Pons (tissue), 1 donor: ENCODE measurements around the gene PRDM12.

Experiments
- DNase-seq: peaks from one replicate; pipeline ENCODE4 v3.0.0-alpha.2; 2016; ENCODE audit warnings: low spot score

The PRDM12 gene

DNA sequence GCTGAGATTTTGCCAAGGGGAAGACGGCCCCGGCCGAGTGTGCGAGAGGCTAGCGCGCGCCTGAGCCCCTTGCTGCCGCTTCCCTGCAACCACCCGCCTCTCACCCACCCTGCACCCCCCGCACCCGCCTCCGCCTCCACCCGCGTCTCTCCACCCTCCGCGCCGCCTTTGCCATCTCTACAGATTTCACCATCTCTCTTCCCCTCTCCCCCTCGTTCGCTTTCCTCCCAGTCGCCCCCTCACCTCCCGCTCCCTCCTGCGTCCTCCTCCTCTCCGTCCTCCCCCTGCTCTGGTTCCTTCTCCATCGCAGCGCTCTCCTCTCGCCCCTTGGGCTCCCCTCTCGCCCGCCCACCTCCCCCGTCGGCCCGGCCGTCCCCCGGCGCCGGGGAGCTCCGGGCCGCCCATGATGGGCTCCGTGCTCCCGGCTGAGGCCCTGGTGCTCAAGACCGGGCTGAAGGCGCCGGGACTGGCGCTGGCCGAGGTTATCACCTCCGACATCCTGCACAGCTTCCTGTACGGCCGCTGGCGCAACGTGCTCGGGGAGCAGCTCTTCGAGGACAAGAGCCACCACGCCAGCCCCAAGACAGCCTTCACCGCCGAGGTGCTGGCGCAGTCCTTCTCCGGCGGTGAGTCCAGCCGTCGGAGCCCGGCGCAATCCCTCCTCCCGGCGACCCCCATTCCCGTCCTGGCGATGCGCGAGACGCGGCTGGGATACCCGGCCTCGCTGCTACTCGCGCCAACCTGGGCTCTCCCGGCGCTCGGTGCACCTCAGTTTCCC is at the start of gene PRDM12:
TSS of gene PRDM12 (plus strand) at position 344 of the 778 bp plus-strand sequence. CDS start at position 404, 60 bp downstream.
- no peak for DNase-seq

DNA sequence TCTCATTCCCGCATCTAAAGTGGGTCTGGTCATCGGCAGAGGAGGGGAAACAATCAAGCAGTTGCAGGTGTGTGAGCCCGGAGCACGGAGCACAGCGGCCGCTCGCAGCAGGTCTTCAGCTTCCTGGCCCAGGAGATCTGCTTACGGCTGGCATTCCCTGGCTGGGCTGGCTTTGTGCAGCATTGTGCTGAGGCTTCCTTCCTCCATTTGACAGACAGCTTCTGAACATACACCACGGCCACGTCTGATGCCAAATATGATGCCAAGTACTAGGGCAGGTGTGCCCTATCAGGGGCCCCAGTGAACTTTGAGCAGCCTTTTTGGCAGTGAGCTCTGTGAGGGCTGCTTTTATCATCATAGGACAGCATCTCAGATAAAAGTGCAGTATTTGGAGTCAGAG is 47.9 kb upstream of the PRDM12 start:
- no peak for DNase-seq

DNA sequence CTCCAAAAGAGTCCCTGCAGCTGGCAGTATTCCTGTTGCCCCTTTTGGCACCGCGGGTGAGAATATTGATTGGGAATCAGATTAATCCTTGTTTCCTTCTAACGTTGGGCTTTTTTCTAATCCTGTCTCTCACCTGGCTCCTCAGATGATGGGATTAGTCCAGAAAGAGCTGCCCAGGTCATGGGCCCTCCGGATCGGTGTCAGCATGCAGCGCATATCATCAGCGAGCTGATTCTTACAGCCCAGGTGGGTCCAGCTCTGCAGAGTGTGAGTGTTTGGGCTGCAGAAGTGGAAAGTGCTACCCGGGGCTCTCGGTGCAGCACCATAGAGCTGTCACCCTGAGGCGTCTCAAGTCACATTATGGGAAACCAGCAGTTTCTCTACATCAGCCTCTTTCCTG is 40.9 kb upstream of the PRDM12 start:
- no peak for DNase-seq

DNA sequence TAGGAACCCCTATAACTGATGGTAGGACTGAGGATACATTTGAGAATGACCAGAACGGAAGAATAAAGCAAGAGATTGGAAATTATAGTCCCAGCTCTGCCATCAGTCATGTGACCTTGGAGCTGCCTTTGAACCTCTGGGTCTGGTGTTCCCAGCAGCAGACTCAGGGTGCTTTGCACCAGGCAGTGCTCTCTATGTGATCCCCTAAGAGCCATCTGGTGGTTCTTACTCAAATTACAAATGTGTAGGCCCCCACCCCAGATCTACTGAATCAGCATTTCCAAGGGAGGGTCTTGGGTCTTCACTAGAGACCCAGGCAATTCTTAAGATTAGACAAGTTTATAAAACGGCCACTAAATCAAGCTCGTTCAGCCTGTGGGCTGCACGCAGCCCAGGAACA is 40.2 kb upstream of the PRDM12 start:
- DNase-seq: no peak

DNA sequence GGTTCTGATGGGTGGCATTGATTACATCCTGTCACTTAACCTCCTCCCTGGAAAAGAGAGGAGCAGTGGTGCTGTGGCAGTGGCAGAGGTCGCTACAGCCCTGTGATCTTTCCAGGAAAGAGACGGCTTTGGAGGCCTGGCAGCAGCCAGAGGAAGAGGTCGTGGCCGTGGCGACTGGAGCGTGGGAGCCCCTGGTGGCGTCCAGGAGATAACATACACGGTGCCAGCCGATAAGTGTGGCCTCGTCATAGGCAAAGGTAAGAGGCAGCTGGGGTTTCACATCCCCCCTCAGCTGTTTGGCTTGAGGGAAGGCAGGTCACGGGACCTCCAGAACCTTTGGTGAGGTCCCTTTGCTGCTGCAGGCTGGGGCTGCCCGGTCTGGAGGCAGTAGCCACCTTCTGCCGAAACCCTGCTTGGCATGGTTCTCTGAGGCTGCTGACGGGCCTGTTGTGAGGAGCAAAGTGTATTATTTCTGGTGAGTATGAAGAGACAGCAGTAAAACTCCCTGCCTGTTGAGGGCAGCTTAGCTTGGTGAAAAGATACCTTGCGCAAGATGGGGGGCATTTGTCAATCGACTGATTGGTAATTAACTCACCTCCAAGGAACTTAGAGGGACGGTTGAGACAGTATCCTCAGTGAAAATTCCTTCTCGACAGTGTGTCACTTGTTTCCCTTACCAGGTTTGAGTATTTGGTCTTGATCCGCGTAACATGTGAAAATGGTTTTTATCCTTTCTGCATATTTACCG is 38.0 kb upstream of the PRDM12 start:
- no peak for DNase-seq

DNA sequence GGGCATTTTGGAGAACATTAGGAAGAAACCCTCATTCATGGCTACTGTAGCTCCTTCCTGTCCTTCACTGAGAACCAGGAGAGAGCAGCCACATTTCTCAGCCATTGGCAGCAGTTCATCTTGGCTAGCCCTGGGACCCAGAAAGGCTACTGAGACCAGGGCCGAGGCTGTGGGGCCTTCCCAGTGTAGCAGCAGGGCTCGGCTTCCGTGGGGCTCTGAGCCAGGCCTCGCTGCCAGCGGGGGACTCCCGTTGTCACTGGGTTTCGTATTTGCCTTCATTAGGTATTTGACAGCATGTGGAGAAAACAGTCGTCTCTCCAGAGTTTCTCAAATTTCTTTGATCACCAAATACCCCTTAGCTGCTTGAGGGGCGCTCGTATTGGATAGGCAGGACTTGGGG is 37.3 kb upstream of the PRDM12 start:
- no peak for DNase-seq

DNA sequence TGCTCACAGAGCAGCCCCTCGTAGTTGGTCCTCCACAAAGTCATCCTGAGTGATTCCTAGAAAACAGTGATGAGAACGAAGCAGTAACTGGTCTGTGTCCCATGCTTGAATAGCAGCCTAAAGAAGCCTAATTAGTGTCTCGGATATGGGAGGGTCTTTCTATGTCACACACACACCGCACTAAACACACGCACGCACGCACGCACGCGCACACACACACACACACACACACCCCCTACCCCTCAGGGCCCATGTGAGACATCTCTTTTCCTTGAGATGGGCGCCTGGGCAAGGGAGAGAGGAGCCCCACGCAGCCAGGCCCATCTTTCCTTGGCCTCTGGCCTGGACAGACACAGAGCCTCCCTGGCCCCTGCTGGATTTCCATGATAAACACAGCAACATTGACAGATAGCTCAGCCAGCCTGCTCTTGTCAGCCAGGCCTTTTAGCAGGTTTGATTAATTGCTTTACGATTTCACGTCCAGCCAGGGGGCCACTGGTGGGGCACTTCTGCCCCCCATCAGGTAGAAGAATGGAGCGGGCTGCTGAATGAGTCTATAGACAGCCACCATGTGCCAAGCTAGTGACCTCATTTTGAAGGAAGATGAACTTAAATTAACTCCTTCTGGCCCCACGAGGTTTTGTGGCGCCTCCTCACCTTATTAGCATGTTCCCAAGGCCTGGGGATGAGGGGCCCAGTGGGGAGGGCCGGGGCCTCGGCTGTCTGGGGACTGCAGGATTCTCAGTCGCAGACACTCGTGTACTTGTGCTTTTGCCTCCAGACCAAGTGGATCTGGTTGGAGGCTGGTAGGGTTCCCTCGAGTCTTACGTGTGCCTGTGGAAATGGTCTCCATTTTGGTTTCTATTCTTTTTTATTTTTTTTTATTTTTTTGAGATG is 36.2 kb upstream of the PRDM12 start:
- DNase-seq: no peak

DNA sequence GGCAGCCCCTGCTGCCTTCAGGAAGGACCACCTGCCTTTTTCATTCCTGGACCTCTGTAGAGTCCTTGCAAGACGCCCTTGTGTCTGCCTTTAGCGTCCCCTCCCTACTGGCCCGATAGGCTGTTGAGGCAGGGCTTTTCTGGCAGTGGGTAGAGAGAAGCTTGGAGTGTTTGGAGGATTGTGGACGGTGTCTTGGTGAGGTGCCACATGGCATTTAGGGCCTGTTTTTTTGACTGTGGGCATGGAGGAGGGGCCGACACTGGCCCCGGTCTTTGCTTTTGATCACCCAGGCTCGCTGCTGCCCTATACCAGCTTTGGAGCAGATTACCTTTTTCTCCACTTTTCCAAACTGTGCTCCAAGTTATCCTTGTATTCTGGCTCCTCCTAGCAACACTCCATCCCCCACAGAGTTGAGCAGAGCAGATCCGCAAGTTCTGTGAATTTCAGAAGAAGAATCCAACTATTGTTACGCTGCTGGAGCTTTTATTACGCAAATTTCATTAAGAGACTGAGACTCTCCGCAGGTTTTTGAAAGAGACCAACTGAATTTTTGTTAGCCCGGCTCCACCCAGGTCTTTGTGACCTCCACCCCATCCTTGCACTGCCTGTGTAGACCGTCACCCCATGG is 34.8 kb upstream of the PRDM12 start:
- DNase-seq: peak; percentile 33

DNA sequence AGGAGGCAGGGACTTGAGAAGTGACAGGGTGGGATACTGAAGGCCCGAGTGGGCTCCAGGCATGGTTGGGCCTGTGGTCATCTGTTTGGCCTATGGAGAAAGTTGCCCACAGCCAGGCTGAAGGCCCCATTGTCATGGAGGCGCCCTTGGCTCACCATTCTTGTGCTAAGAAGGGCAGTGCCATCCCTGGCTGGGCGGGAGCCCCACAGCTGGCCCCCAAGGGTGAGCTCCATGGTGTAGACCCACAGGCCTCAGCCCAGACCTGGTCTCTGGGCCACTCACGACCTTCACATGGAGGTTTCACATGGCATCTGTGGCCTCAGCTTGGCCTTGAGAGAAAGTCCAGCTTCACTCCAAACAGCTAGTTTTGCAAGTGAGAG is 34.3 kb upstream of the PRDM12 start:
- no peak for DNase-seq

DNA sequence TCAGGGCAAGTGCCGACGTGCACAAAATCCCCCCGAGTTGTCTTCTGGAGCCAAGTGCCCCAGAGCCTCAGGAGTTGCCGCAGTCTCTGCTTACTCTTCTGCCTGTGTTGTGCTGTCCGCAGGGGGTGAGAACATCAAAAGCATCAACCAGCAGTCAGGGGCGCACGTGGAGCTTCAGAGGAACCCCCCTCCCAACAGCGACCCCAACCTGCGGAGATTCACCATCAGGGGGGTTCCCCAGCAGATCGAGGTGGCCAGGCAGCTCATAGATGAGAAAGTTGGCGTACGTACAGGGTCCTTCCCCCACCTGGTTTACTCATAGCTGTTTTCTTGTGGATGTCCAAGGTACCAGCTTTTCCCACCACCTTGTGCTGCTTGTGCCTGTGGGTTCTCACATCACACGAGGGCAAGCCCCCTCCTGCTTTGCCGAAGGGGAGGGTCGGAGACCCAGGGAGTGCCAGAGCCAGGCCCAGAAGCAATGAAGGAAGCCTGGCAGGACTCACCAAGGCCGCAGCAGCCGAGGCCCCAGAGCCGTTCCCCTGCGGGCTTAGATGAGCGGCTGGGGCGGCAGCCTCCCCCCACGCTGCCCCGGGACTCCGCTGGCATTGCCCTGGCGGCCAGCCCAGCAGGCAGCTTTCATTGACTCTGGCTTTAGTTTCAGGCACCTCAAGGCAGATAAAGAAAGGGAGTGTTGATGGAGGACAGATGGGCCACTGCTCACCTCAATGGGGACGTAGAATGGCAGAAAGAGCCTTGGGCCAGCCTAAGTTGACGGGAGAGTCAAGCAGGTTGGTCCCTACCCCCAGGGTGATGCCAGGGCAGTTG is 33.7 kb upstream of the PRDM12 start:
- DNase-seq: no peak

DNA sequence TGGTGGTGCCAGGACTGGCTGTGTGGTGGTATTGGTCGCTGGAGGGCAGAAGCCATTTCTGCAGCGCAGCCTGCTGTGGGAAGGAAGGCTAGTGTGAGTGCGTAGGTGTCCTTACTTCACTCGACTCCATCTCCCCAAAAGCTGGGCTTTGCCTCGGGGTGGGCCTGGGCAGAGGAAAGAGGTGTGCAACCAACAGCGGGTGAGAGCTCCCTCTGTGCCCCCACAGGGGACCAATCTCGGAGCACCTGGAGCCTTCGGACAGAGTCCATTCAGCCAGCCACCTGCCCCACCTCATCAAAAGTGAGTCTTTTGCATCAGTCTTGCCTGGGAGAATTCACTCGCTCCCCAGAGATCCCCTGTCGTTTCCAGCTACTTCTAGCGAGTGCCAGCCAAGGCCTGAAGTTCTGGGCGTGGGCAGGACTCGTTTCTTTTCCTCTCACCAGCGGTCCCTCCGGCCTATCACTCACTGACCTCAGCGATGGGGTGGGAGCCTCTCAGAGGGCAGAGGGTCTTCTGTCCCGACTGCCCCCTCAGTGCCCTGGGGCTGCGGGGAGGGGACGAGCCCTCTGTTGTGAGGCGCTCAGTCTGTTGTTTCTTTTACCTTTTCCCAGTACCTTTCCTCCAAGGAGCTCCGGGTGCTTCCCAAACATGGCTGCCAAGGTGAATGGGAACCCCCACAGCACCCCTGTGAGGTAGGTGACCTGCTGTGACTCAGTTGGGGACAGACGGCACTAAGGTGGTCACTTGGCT is 32.9 kb upstream of the PRDM12 start:
- no peak for DNase-seq

DNA sequence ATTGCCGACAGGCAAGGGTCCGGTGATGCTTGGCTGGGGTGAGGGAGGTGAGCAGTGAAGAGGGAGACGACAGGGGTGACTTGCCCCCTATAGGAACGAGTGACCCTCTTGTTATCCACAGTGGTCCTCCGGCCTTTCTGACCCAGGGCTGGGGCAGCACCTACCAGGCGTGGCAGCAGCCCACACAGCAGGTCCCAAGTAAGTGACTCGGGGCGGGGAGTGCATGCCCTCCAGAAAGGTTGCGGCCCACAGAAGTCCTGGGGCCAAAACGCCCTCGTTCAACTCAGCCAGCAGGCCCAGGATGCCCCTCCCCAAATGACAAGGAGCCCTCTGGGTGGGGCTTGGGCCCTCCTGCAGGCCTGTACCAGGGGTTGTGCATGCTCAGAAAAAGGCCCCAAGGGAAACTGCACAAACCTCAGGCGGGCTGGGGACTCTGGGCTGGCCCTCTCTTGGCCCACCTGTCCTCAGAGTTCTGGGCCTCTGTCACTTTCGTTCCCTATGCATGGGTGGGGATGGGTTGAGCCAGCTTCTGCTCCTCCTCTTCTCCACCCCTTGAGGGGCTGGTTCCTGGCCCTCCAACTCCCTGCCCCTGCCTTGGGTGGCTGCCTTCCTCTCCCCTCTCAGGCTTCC is 32.2 kb upstream of the PRDM12 start:
- no peak for DNase-seq

DNA sequence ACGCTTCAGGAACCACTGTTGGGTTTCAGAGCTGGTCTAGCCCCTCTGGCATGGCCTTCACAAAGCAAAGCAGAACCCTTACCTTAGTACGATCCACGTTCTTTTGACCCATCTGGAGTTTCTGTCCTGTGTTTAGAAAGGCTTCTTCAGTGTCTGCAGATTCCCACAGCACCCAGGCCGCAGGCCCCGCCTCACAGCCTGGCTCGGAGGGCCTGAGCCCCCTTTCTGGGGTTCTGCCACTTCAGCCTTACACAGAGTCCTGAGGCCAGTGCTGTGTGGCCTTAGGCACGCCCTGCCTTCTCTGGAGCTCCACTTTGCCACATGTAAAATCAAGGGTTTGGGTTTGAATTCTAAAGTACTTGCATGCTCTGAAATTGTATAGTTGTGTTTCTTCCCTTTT is 31.6 kb upstream of the PRDM12 start:
- DNase-seq: no peak

DNA sequence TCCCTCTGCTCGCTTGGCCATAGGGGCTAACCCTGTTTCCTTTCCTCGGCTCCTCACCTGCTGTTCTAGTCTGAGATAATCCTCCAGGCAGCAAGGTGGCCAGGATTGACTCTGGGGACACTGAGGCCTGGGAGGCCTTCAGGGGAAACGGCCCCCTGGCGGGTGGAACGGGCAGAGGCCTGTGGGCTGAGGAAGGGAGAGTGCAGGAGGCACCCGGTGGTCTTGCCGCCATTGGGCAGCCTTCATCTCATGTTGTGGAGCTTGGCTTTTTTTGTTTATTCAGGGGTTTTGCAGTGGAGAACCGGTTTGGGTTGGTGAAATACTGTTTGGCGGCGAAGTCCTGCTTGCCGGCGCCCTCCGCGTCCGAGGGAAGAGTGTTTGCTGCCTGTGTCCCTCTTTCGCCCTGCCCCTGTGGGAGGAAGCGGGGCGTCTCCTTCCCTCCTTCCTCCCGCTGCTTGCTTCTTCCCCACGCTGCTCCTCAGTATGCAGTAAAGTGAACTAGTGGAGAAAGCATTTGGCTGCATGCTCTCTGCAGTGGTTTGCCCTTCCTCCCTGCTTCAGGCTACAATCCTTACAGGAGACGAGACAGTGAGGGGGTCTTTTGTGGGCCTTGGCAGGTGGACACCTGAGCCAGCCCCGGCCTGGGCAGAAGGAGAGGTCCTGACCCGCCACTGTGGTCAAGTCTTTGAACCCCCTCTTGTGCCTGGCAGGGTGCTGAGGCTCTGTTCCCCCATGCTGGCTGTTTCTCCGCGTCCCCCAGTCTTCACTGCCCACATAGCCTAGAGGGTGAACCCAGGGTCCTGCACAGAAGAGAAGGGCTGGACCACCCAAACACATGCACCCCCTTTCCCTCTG is 30.8 kb upstream of the PRDM12 start:
- no peak for DNase-seq

DNA sequence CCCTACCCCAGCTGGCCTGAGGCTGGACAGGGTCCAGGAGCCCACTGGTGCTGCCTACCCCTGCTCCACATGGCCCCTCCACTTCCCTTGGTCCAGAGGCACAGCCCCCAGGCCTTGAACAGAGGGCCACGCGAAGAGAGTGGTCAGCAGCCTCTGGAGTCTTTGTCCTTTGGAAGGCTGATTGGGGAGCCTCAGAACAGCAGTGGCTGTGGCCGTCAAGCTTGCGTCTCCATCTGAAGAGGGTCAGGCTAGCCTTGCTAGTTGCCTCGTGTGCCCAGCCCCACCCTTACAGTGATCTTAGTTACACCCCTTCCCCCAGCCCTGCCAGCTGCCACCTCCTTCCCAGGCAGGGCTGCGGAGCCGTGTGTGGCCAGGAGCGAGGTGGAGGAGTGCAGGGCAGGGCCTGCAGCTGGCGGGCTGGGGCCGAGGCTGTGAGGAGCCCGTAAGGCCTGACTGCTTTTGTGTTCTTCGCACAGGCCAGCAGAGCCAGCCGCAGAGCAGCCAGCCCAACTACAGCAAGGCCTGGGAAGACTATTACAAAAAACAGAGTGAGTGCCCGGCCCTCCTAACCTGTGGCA is 30.1 kb upstream of the PRDM12 start:
- no peak for DNase-seq

DNA sequence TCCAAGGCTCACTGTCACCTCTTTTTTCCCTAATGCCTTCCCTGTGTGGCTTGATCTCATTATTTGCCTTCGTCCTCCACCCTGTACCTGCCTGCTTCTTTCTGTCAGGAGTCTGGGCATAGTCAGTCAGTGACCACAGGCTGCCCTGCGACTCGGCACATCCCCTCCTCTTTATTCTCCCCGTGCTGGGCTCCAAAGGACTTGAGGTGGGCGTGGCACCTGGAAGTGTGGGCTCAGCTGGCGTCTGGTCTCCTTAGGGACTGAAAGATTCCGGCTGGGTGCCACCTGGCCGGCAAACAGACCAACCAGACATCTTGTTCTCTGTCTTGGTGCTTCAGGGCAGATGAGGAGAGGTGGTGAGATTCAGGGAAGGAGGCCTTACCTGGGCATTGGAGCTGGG is 29.6 kb upstream of the PRDM12 start:
- DNase-seq: no peak

DNA sequence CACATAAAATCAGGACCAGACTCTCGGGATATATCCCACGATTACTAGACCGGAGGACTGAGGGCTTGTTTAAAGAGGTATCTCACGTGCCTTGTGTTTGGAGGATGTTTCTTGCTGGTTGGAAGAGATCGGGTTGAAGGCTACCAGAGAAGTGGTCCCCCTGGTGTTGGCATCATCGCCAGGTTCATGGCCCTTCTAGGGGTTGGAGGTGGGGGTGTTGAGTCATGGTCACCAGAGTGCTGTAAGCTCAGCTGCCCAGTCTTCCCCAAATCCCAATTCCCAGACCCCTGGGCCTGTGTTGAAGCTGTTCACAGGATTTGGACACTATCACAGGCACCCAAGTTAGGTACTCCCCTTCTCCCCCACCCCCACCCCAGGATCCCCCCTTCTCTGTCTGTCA is 29.1 kb upstream of the PRDM12 start:
- no peak for DNase-seq
